ENCODE data around the gene RP2.

GRCh38 chrX:46814966-46815365 lies 21.9 kb upstream of the RP2 start:
- TF ChIP-seq GATA2 (IDR thresholded peaks at IDR 0.05; ENCODE audit: low read depth, low read length) (no peak), GATA3 (IDR thresholded peaks at IDR 0.05; ENCODE audit: low read depth, low read length) (no peak)

Measured in SH-SY5Y (cell line).